HepG2 (cell line): ENCODE measurements around the gene MEPE. TPM values are rescaled to one million over a fixed set of nuclear protein-coding genes. Genes with fewer than 3 reads are reported as not detected.

Source experiments
- ATAC-seq: fragments of 200-7000 bp; cut with Tn5 transposase; 3 replicates; pipeline ENCODE4 v1.9.1; 2020; ENCODE audit warnings: mild to moderate bottlenecking, moderate library complexity
- BruUV-seq: library from RNA; stranded (reverse); fragments of 400-500 nt; replicated peaks from 2 replicates; lab custom pipeline; 2021; lab: Mats Ljungman, UMichigan
- CTCF ChIA-PET: fragments of 300-600 bp; formaldehyde crosslinking; extraction: SDS; loops from one replicate; lab custom pipeline; 2021; ENCODE audit warnings: low total read pairs, inconsistent platforms, low intra/inter-chr PET ratio; lab: Yijun Ruan, JAX
- POLR2A ChIA-PET: fragments of 350-600 bp; sonication (Branson Sonifier 250); formaldehyde crosslinking; loops from one replicate; lab custom pipeline; 2020; ENCODE audit warnings: antibody characterized with exemption, inconsistent platforms; lab: Yijun Ruan, JAX
- DNase-seq: peaks from one replicate; pipeline ENCODE4 v3.0.0-alpha.2; 2015; ENCODE audit warnings: low spot score
- FAIRE-seq: peaks from 3 replicates; lab custom pipeline; 2011; peaks lifted over from hg19 to GRCh38; lab: Jason Lieb, UNC
- H2AFZ ChIP-seq: one replicate; pipeline ENCODE4 v1.6.1; 2011; ENCODE audit warnings: low read length, inconsistent platforms
- H3K27ac ChIP-seq: fragments of 300-600 bp; 3 replicates; pipeline ENCODE4 v1.8.0; 2011; ENCODE audit warnings: mixed run types, mild to moderate bottlenecking, mixed read lengths, low read length, inconsistent platforms; ENCODE audit not compliant: insufficient read depth; ENCODE audit errors: extremely low read length
- H3K27me3 ChIP-seq, 2 experiments: fragments of 200-600 bp in 1 of 2; 2 replicates in 1 of 2; 3 replicates in 1 of 2; pipeline versions ENCODE4 v1.6.0 to v1.8.0; 2011; ENCODE audit warnings: low read length in 2 of 2, mild to moderate bottlenecking in 2 of 2, moderate library complexity in 2 of 2, inconsistent platforms in 1 of 2; ENCODE audit not compliant: insufficient read depth in 2 of 2, control insufficient read depth in 1 of 2
- H3K36me3 ChIP-seq, 2 experiments: fragments of 200-600 bp in 1 of 2; replicated peaks in 1 of 2; 2 replicates in 1 of 2; 3 replicates in 1 of 2; pipeline versions ENCODE4 v1.5.1 to v1.8.0; 2011; ENCODE audit warnings: low read length in 2 of 2, inconsistent platforms in 1 of 2; ENCODE audit not compliant: insufficient read depth in 2 of 2, control insufficient read depth in 1 of 2
- H3K4me1 ChIP-seq: 2 replicates; pipeline ENCODE4 v1.5.1; 2012; ENCODE audit warnings: low read length, inconsistent platforms; ENCODE audit not compliant: insufficient read depth
- H3K4me2 ChIP-seq: 2 replicates; pipeline ENCODE4 v1.6.0; 2011; ENCODE audit warnings: low read depth, low read length, inconsistent platforms
- H3K4me3 ChIP-seq, 3 experiments: fragments of 200-600 bp in 1 of 3; sonication (generic), shearing (Covaris generic) in 1 of 3; replicated peaks in 1 of 3; 2 replicates each; pipeline ENCODE4 v1.5.1; 2011 to 2016; ENCODE audit warnings: low read length in 3 of 3, inconsistent platforms in 2 of 3, low read depth in 2 of 3, mild to moderate bottlenecking in 2 of 3, control low read depth in 1 of 3, mixed read lengths in 1 of 3; ENCODE audit not compliant: insufficient read depth in 1 of 3
- H3K79me2 ChIP-seq: one replicate; pipeline ENCODE4 v1.6.1; 2011; ENCODE audit warnings: low read length, inconsistent platforms; ENCODE audit not compliant: insufficient read depth
- H3K9ac ChIP-seq: 2 replicates; pipeline ENCODE4 v1.6.0; 2011; ENCODE audit warnings: mild to moderate bottlenecking, low read depth, low read length, inconsistent platforms; ENCODE audit not compliant: insufficient read depth
- H3K9me3 ChIP-seq: 2 replicates; pipeline ENCODE4 v1.5.1; 2012; ENCODE audit warnings: mild to moderate bottlenecking, low read length
- H4K20me1 ChIP-seq: 2 replicates; pipeline ENCODE4 v1.6.0; 2011; ENCODE audit warnings: inconsistent platforms, mild to moderate bottlenecking, low read length, moderate library complexity; ENCODE audit not compliant: insufficient read depth
- DDIT3 ChIP-seq: sonication (generic); formaldehyde crosslinking; IDR thresholded peaks from 2 replicates; pipeline ENCODE4 v1.4.0; 2020; ENCODE audit warnings: mild to moderate bottlenecking, missing genetic modification reagents
- DNMT1 ChIP-seq: sonication (generic); formaldehyde crosslinking; IDR thresholded peaks from 2 replicates; pipeline ENCODE4 v1.5.1; 2020; ENCODE audit warnings: mild to moderate bottlenecking, missing genetic modification reagents
- ELF3 ChIP-seq: IDR thresholded peaks from 2 replicates; pipeline ENCODE4 v1.6.1; 2016; ENCODE audit warnings: missing genetic modification reagents, missing compliant biosample characterization
- FOSL1 ChIP-seq: sonication (generic); formaldehyde crosslinking; IDR thresholded peaks from 2 replicates; pipeline ENCODE4 v1.9.0; 2021; ENCODE audit warnings: missing genetic modification reagents, borderline replicate concordance
- GATAD2A ChIP-seq: IDR thresholded peaks from 2 replicates; pipeline ENCODE4 v1.6.1; 2016
- GLI4 ChIP-seq: sonication (generic); formaldehyde crosslinking; IDR thresholded peaks from 2 replicates; pipeline ENCODE4 v1.5.1; 2020; ENCODE audit warnings: missing genetic modification reagents, mild to moderate bottlenecking, moderate library complexity, borderline replicate concordance
- MAFG ChIP-seq: sonication (generic); formaldehyde crosslinking; IDR thresholded peaks from 2 replicates; pipeline ENCODE4 v1.5.1; 2020; ENCODE audit warnings: mild to moderate bottlenecking, missing genetic modification reagents
- MBNL3 ChIP-seq: fragments of 250-450 bp; sonication (Bioruptor Pico); conservative IDR thresholded peaks from 2 replicates; pipeline ENCODE4 v1.8.0; 2022; ENCODE audit warnings: mild to moderate bottlenecking, inconsistent platforms
- MIER3 ChIP-seq: IDR thresholded peaks from 2 replicates; pipeline ENCODE4 v1.6.1; 2016; ENCODE audit warnings: missing compliant biosample characterization, borderline replicate concordance
- MXD4 ChIP-seq: IDR thresholded peaks from 2 replicates; pipeline ENCODE4 v1.6.1; 2016; ENCODE audit warnings: mild to moderate bottlenecking, missing biosample characterization, missing genetic modification reagents
- MYNN ChIP-seq: sonication (generic); formaldehyde crosslinking; IDR thresholded peaks from 2 replicates; pipeline ENCODE4 v1.4.0; 2020; ENCODE audit warnings: mild to moderate bottlenecking, low read depth, missing genetic modification reagents
- NFKB2 ChIP-seq: sonication (generic); formaldehyde crosslinking; IDR thresholded peaks from 2 replicates; pipeline ENCODE4 v1.4.0; 2020; ENCODE audit warnings: missing genetic modification reagents, borderline replicate concordance
- NFYC ChIP-seq: IDR thresholded peaks from 2 replicates; pipeline ENCODE4 v1.6.1; 2016; ENCODE audit warnings: missing genetic modification reagents, missing compliant biosample characterization
- PHF21A ChIP-seq: sonication (generic); formaldehyde crosslinking; IDR thresholded peaks from 2 replicates; pipeline ENCODE4 v1.5.0; 2020; ENCODE audit warnings: mild to moderate bottlenecking, missing genetic modification reagents
- POGK ChIP-seq: sonication (generic); formaldehyde crosslinking; conservative IDR thresholded peaks from 2 replicates; pipeline ENCODE4 v1.8.0; 2022; ENCODE audit warnings: mild to moderate bottlenecking, moderate library complexity, missing genetic modification reagents
- RFX3 ChIP-seq: IDR thresholded peaks from 2 replicates; pipeline ENCODE4 v1.6.1; 2016; ENCODE audit warnings: missing biosample characterization, missing genetic modification reagents
- RXRB ChIP-seq: IDR thresholded peaks from 2 replicates; pipeline ENCODE4 v1.6.1; 2016; ENCODE audit warnings: borderline replicate concordance, missing genetic modification reagents, missing compliant biosample characterization
- SP4 ChIP-seq: sonication (generic); formaldehyde crosslinking; IDR thresholded peaks from 2 replicates; pipeline ENCODE4 v1.8.1; 2023; ENCODE audit warnings: mild to moderate bottlenecking, missing genetic modification reagents
- SPEN ChIP-seq: sonication (generic); formaldehyde crosslinking; IDR thresholded peaks from 2 replicates; pipeline ENCODE4 v1.5.1; 2020; ENCODE audit warnings: low read depth, mild to moderate bottlenecking, missing genetic modification reagents
- TFAP4 ChIP-seq: sonication (generic); IDR thresholded peaks from 2 replicates; pipeline ENCODE4 v1.6.1; 2016; ENCODE audit warnings: low read depth, borderline replicate concordance
- THYN1 ChIP-seq: sonication (generic); formaldehyde crosslinking; IDR thresholded peaks from 2 replicates; pipeline ENCODE4 v1.8.1; 2023; ENCODE audit warnings: low read depth, mild to moderate bottlenecking, moderate library complexity, missing genetic modification reagents, borderline replicate concordance
- ZMYM3 ChIP-seq: sonication (generic); formaldehyde crosslinking; IDR thresholded peaks from 2 replicates; pipeline ENCODE4 v1.5.1; 2020; ENCODE audit warnings: mild to moderate bottlenecking, missing genetic modification reagents
- ZNF331 ChIP-seq: sonication (generic); formaldehyde crosslinking; IDR thresholded peaks from 2 replicates; pipeline ENCODE4 v1.4.0; 2020; ENCODE audit warnings: missing genetic modification reagents
- WGBS: methylation state at CpG from one replicate; pipeline ENCODE4 v1.1.6; 2017; ENCODE audit warnings: low lambda C conversion rate; 5-methylcytosine and 5-hydroxymethylcytosine counted together
- in situ Hi-C: cut with HindIII; loops from 2 replicates; pipeline ENCODE4 v1.10.0; 2017; ENCODE audit warnings: low pct_unique_long_range_greater_than_20kb; ENCODE audit not compliant: extremely low pct_ligation_motif_present
- intact Hi-C: fragments of 100-400 bp; cut with micrococcal nuclease; formaldehyde crosslinking; loops from one replicate; pipeline ENCODE4 v1.10.0; 2022; ENCODE audit not compliant: unreplicated experiment
- polyA plus RNA-seq, 8 experiments: library from polyadenylated mRNA; depleted of rRNA in 3 of 8; stranded (reverse) in 7 of 8; unstranded in 1 of 8; fragments of >200 nt; fragmentation: Illumina TruSeq in 4 of 8; extraction: Trizol in 4 of 8; gene quantifications; 2 replicates each; pipeline versions ENCODE4 v1.2.1 to v1.2.3, GENCODE V29; 2011 to 2016; ENCODE audit warnings: low read depth in 4 of 8, missing spikeins in 1 of 8, mixed read lengths in 1 of 8; ENCODE audit not compliant: insufficient read depth in 1 of 8
- total RNA-seq, 5 experiments: library from RNA; depleted of rRNA; stranded (reverse); fragments of >200 nt; fragmentation: Illumina TruSeq; extraction: Trizol; gene quantifications; 2 replicates each; pipeline ENCODE4 v1.2.3, GENCODE V29; 2016; ENCODE audit warnings: low read depth in 1 of 5

The MEPE gene
- total and polyA plus RNA-seq, 2 of the 13 experiments (the other 11 are each of a cell fraction or from before 2014, with no cell fraction given) = 0.04 TPM; not detected in 1

GRCh38 chr4:87865960-87866598, 33.3 kb downstream of the MEPE start (continued):
- TF ChIP-seq PHF21A (CRISPR knock-in tag) (peak; percentile 90), RXRB (peak; percentile 92), GATAD2A (CRISPR knock-in tag) (peak; percentile 96), ZMYM3 (CRISPR knock-in tag) (0 out of 2 replicates have a peak, but pooled peaks have one; percentile 72), DNMT1 (CRISPR knock-in tag) (no peak), NFYC (0 out of 2 replicates have a peak, but pooled peaks have one; percentile 18)

- H3K36me3 ChIP-seq = no peaks in the 10 kb centered on the region
- WGBS = 16% methylated on average over 1 of the region's 1 CpG
- no peak overlapping the region for H3K9ac ChIP-seq
- ChIA-PET POLR2A (no interaction called here), CTCF (no interaction called here)
- H3K9me3 ChIP-seq = no peaks in the 10 kb centered on the region
- no peak for DNase-seq
- no peak for ATAC-seq
- no peak overlapping the region for H3K4me2 ChIP-seq
- no peak overlapping the region for H2AFZ ChIP-seq
- H3K4me1 ChIP-seq = peaks cover 81% of the 10 kb centered on the region
- no TSS peak for BruUV-seq
- FAIRE-seq = no peak
- peak overlapping the region; percentile 90 for H3K27ac ChIP-seq
- in situ Hi-C loops (no loop called here), intact Hi-C loops (loop anchor here (5.0 kb wide), 1 partner anchor 239 kb away; no protein-coding TSS in a partner anchor)
- H3K79me2 ChIP-seq = no peaks in the 10 kb centered on the region
- no peaks in the 10 kb centered on the region for H3K27me3 ChIP-seq
- H4K20me1 ChIP-seq = no peaks in the 10 kb centered on the region
- H3K4me3 ChIP-seq = no peak overlapping the region
- TF ChIP-seq ZNF331 (no peak), GLI4 (no peak), FOSL1 (CRISPR knock-in tag) (no peak), THYN1 (CRISPR knock-in tag) (no peak), POGK (CRISPR knock-in tag) (no peak), MIER3 (CRISPR knock-in tag) (no peak), NFKB2 (CRISPR knock-in tag) (no peak), MXD4 (CRISPR knock-in tag) (no peak), MYNN (CRISPR knock-in tag) (no peak), ZMYM3 (CRISPR knock-in tag) (no peak), MBNL3 (no peak), SP4 (CRISPR knock-in tag) (no peak), ELF3 (no peak), SPEN (no peak), RFX3 (CRISPR knock-in tag) (no peak), MAFG (CRISPR knock-in tag) (no peak), DDIT3 (no peak), TFAP4 (no peak)
These were observed 35.8 kb downstream of the MEPE start for GRCh38 chr4:87868522-87868921.
